Esophagus (tissue), 2 donors: ENCODE data around the gene APOL1. TPM values are rescaled to one million over a fixed set of nuclear protein-coding genes. Genes with fewer than 3 reads are reported as not detected.

Experiments
- H3K27ac ChIP-seq, 2 donors: one replicate each; pipeline ENCODE4 v1.5.1; 2013; ENCODE audit warnings: low read depth in 2 of 2, mild to moderate bottlenecking in 2 of 2, inconsistent platforms in 1 of 2, low read length in 1 of 2, moderate library complexity in 1 of 2
- H3K27me3 ChIP-seq, 2 donors: one replicate each; pipeline ENCODE4 v1.6.1; 2013; ENCODE audit warnings: low read length in 2 of 2, control low read depth in 1 of 2, mild to moderate bottlenecking in 1 of 2; ENCODE audit not compliant: insufficient read depth in 2 of 2, control insufficient read depth in 1 of 2
- H3K36me3 ChIP-seq, 2 donors: one replicate each; pipeline ENCODE4 v1.6.1; 2013; ENCODE audit warnings: low read length in 1 of 2; ENCODE audit not compliant: control insufficient read depth in 2 of 2, insufficient read depth in 2 of 2
- H3K4me1 ChIP-seq, 2 donors: one replicate each; pipeline ENCODE4 v1.6.1; 2013; ENCODE audit warnings: low read length in 1 of 2; ENCODE audit not compliant: control insufficient read depth in 2 of 2, insufficient read depth in 2 of 2
- H3K4me3 ChIP-seq, 2 donors: one replicate each; pipeline ENCODE4 v1.5.1; 2013; ENCODE audit warnings: low read length in 2 of 2, mild to moderate bottlenecking in 2 of 2, low read depth in 1 of 2, moderate library complexity in 1 of 2
- H3K9me3 ChIP-seq, 2 donors: one replicate each; pipeline ENCODE4 v1.6.1; 2013; ENCODE audit warnings: mild to moderate bottlenecking in 2 of 2, low read depth in 1 of 2, low read length in 1 of 2, moderate library complexity in 1 of 2; ENCODE audit not compliant: control insufficient read depth in 2 of 2, insufficient read depth in 1 of 2
- WGBS, 2 donors: extraction: QIAGEN DNeasy Blood & Tissue Kit; methylation state at CpG; one replicate each; pipeline ENCODE4 v1.1.7; 2013; 5-methylcytosine and 5-hydroxymethylcytosine counted together
- polyA plus RNA-seq, 2 donors: library from polyadenylated mRNA; stranded (reverse); fragments of 200-250 nt; gene quantifications; one replicate each; pipeline ENCODE4 v1.2.3, GENCODE V29; 2013
- donor health status: healthy with polysubstance abuse.
- donor health status: Bipolar disorder and iron deficiency.

Gene APOL1
- polyA plus RNA-seq, 2 donors: 9.8 to 10.5 TPM

DNA sequence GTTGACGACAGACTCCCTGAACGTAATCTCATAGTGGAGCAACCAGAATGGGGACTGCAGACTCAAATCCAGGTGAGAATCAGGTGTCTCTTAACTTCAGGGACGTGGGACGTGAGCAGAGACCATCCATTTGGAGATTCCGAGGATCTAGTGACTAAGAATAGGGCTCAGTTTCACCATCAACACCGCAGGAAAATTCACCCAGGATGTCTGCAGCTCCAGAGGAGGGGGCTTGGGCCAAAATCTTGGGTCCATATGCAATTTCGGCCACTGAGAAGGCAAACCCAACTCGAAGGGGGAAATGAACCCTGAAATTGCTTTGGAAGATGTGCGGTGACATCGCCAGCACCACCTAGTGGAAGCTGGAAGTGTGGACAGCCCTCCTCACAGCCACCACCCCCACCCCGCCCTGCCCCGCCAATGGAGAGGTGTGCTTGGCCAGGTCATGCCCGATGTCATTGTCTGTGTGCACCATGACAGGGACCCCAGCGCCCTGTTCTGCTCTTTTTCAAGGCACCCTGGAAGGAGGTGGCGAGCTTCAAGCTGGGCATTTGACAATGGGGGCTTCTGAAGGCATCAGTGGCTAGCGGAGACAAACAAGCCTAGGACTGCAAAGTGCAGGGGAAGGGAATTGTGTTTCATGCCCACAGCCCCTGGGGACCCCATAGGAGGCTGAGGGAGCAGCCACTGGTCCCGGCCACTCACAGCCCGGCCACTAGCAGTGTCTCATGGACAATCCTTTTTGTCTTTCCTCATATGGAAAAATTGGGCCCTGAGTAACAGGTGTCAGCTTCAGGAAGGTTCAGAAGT is 24.8 kb downstream of the APOL1 start:
- H3K4me1 ChIP-seq: no peaks in the 10 kb centered on the region
- peak overlapping the region in 1 of 2 donors; percentile 40 for H3K27ac ChIP-seq
- H3K9me3 ChIP-seq: no peaks in the 10 kb centered on the region
- H3K4me3 ChIP-seq: no peak overlapping the region
- H3K36me3 ChIP-seq: peaks cover 7 to 14% of the 10 kb centered on the region in 2 donors
- WGBS, 2 donors: 26 to 29% methylated on average over 18 of the region's 18 CpGs
- H3K27me3 ChIP-seq: no peaks in the 10 kb centered on the region

- H3K9me3 ChIP-seq: no peaks in the 10 kb centered on the region
- 73 to 80% methylated on average over 8 of the region's 8 CpGs for WGBS, 2 donors
- H3K4me3 ChIP-seq: no peak overlapping the region
- no peak overlapping the region for H3K27ac ChIP-seq
- H3K4me1 ChIP-seq: no peaks in the 10 kb centered on the region
- H3K36me3 ChIP-seq: peaks cover 7 to 24% of the 10 kb centered on the region in 2 donors
- H3K27me3 ChIP-seq: no peaks in the 10 kb centered on the region
These were observed 26.3 kb downstream of the APOL1 start for GRCh38 chr22:36279219-36279666.

- Histone ChIP-seq H3K4me1 (no peaks in the 10 kb centered on the region), H3K9me3 (no peaks in the 10 kb centered on the region), H3K4me3 (no peak overlapping the region), H3K27ac (no peak overlapping the region), H3K27me3 (no peaks in the 10 kb centered on the region), H3K36me3 (peaks cover 17 to 35% of the 10 kb centered on the region in 2 donors)
- 67 to 71% methylated on average over 8 of the region's 8 CpGs for WGBS, 2 donors
These were observed 27.4 kb downstream of the APOL1 start for GRCh38 chr22:36280379-36280778.

DNA sequence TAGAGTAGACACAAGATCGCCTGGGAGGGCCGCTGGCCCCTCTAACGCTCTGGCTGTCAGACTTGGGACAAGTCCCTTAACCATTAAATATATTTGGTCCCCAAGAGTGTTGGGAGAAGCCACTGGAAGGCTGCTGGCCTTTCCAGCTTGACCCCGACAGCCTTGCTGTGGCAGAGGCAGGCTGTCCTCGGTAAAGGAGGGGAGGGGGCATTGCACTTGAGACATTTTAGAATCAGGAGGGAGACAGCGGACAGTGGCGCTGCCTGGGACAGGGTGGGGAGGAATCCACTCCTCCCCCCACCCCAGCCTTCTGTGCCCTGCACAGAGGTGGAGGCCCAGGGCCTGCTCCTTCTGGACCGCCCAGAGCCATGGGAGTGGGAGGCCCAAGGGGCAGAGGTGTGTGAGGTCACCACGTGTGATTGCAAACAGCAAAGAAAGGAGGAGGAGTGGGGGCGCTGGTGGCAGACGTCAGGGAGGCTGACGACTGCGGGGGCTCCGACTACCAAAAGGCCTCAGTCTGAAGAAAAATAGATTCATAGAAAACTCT is 28.9 kb downstream of the APOL1 start:
- H3K36me3 ChIP-seq: peaks cover 19 to 50% of the 10 kb centered on the region in 2 donors
- H3K4me3 ChIP-seq: no peak overlapping the region
- no peak overlapping the region for H3K27ac ChIP-seq
- no peaks in the 10 kb centered on the region for H3K4me1 ChIP-seq
- no peaks in the 10 kb centered on the region for H3K9me3 ChIP-seq
- no peaks in the 10 kb centered on the region for H3K27me3 ChIP-seq
- WGBS, 2 donors: 82% methylated on average over 14 of the region's 14 CpGs

- WGBS, 2 donors: 84 to 86% methylated on average over 24 of the region's 24 CpGs
- Histone ChIP-seq H3K4me3 (no peak overlapping the region), H3K27me3 (no peaks in the 10 kb centered on the region), H3K4me1 (no peaks in the 10 kb centered on the region), H3K27ac (no peak overlapping the region), H3K36me3 (peaks cover 19 to 52% of the 10 kb centered on the region in 2 donors), H3K9me3 (no peaks in the 10 kb centered on the region)
These were observed 29.4 kb downstream of the APOL1 start for GRCh38 chr22:36282328-36282831.

GRCh38 chr22:36284171-36284571 is 31.2 kb downstream of the APOL1 start:
- H3K4me3 ChIP-seq: no peak overlapping the region
- peaks cover 0 to 2% of the 10 kb centered on the region in 2 donors for H3K4me1 ChIP-seq
- no peaks in the 10 kb centered on the region for H3K27me3 ChIP-seq
- no peaks in the 10 kb centered on the region for H3K9me3 ChIP-seq
- peaks cover 30 to 67% of the 10 kb centered on the region in 2 donors for H3K36me3 ChIP-seq
- peak overlapping the region in 1 of 2 donors; percentile 23 for H3K27ac ChIP-seq
- 92 to 99% methylated on average over 18 to 24 of the region's 24 CpGs for WGBS, 2 donors

DNA sequence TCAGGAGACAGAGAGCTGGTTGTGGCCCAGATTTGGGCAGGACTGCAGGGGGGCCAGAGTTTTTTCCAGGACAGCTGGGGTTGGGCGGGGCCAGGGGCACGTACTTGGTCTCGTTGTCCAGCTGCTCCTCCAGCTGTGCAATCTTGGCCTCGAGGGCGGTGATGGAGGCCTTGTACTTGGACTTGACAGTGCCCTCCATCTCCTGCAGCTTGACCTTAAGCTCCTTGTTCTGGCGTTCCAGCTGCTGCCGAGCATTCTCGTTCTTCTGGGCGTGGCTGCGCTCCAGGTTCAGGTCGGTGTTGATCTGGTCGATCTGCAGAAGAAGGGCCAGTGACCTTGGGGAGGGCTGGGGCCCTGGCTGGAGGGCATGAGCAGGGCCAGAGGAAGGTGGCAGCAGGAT is 32.1 kb downstream of the APOL1 start:
- peak overlapping the region in 1 of 2 donors; percentile 44 for H3K27ac ChIP-seq
- H3K4me1 ChIP-seq: peaks cover 0 to 2% of the 10 kb centered on the region in 2 donors
- 67 to 70% methylated on average over 12 of the region's 12 CpGs for WGBS, 2 donors
- H3K9me3 ChIP-seq: no peaks in the 10 kb centered on the region
- H3K36me3 ChIP-seq: peaks cover 30 to 74% of the 10 kb centered on the region in 2 donors
- no peaks in the 10 kb centered on the region for H3K27me3 ChIP-seq
- no peak overlapping the region for H3K4me3 ChIP-seq

DNA sequence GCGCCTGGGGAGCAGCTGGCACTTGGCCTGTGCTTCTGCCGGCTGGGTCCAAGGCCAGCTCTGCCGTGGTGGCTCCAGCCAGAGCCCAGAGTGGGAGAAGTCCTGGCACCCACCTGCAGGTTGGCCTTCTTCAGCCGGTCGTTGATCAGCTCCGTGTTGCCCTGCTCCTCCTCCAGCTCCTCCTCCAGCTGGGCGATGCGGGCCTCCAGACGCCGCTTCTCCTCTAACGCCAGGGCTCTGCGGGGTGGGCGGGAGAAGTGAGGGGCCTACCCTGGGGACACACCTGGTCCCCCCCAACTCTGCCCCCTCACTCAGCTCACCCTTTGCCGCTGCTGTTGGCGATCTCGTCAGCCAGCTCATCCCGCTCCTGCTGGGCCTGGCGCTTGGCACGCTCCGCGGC is 32.6 kb downstream of the APOL1 start:
- WGBS, 2 donors: 83 to 87% methylated on average over 21 of the region's 21 CpGs

GRCh38 chr22:36286096-36286957 is 33.4 kb downstream of the APOL1 start:
- peak overlapping the region; percentile 55 to 64 for H3K27ac ChIP-seq
- 58 to 60% methylated on average over 28 of the region's 28 CpGs for WGBS, 2 donors
- H3K4me1 ChIP-seq: peaks cover 0 to 2% of the 10 kb centered on the region in 2 donors

More for the DNA sequence above, 32.6 kb downstream of the APOL1 start:
- Histone ChIP-seq H3K36me3 (peaks cover 30 to 74% of the 10 kb centered on the region in 2 donors), H3K4me3 (no peak overlapping the region), H3K27ac (peak overlapping the region; percentile 22 to 43), H3K4me1 (peaks cover 0 to 2% of the 10 kb centered on the region in 2 donors), H3K9me3 (no peaks in the 10 kb centered on the region), H3K27me3 (no peaks in the 10 kb centered on the region)

More at GRCh38 chr22:36286096-36286957, 33.4 kb downstream of the APOL1 start:
- no peak overlapping the region for H3K4me3 ChIP-seq
- H3K27me3 ChIP-seq: no peaks in the 10 kb centered on the region
- peaks cover 30 to 70% of the 10 kb centered on the region in 2 donors for H3K36me3 ChIP-seq
- H3K9me3 ChIP-seq: no peaks in the 10 kb centered on the region
